PC-3 (cell line): ENCODE results near the gene PPP1R2.

Experiments
- EZH2 ChIP-seq: fragments of 300-600 bp; sonication (generic); IDR thresholded peaks from one replicate; pipeline ENCODE4 v1.6.1; 2017; ENCODE audit warnings: antibody characterized with exemption, mild to moderate bottlenecking, low read length; ENCODE audit not compliant: unreplicated experiment
- EZH2phosphoT487 ChIP-seq: fragments of 300-600 bp; sonication (generic); IDR thresholded peaks from 2 replicates; pipeline ENCODE4 v1.6.1; 2018; ENCODE audit warnings: mild to moderate bottlenecking, antibody characterized with exemption, low read length, borderline replicate concordance
- TF ChIP-seq, protein P1 (sequence below): fragments of 300-600 bp; sonication (generic); conservative IDR thresholded peaks from 2 replicates; pipeline ENCODE4 v1.5.1; 2017; ENCODE audit warnings: antibody characterized with exemption, low read depth, mild to moderate bottlenecking, low read length

- no peak for TF ChIP-seq EZH2
- TF ChIP-seq, protein P1, sequence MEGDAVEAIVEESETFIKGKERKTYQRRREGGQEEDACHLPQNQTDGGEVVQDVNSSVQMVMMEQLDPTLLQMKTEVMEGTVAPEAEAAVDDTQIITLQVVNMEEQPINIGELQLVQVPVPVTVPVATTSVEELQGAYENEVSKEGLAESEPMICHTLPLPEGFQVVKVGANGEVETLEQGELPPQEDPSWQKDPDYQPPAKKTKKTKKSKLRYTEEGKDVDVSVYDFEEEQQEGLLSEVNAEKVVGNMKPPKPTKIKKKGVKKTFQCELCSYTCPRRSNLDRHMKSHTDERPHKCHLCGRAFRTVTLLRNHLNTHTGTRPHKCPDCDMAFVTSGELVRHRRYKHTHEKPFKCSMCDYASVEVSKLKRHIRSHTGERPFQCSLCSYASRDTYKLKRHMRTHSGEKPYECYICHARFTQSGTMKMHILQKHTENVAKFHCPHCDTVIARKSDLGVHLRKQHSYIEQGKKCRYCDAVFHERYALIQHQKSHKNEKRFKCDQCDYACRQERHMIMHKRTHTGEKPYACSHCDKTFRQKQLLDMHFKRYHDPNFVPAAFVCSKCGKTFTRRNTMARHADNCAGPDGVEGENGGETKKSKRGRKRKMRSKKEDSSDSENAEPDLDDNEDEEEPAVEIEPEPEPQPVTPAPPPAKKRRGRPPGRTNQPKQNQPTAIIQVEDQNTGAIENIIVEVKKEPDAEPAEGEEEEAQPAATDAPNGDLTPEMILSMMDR: no peak
- no peak for TF ChIP-seq EZH2phosphoT487
Observed at GRCh38 chr3:195468391-195468776, 74.7 kb downstream of the PPP1R2 start.
